HL-60/S4 (cell line): ENCODE results near the gene PAPPA.

ENCODE experiments used
- in situ Hi-C: fragments of 300-500 bp; cut with MboI; formaldehyde crosslinking; loops from 2 replicates; pipeline ENCODE4 v1.14.3; 2022; ENCODE audit warnings: low sequenced_read_pairs

The PAPPA gene

GRCh38 chr9:116212986-116213692, 59.5 kb downstream of the PAPPA start:
- in situ Hi-C loops = no loop called here

GRCh38 chr9:116213693-116214047, 60.1 kb downstream of the PAPPA start:
- in situ Hi-C loops = no loop called here

- in situ Hi-C loops = no loop called here
These were observed 64.8 kb downstream of the PAPPA start for GRCh38 chr9:116218399-116218798.

- in situ Hi-C loops = no loop called here
These were observed 66.1 kb downstream of the PAPPA start for GRCh38 chr9:116219686-116220085.

GRCh38 chr9:116223926-116224325, 70.3 kb downstream of the PAPPA start:
- in situ Hi-C loops = no loop called here

GRCh38 chr9:116230051-116230632, 76.6 kb downstream of the PAPPA start:
- in situ Hi-C loops = no loop called here

- in situ Hi-C loops = no loop called here
These were observed 79.0 kb downstream of the PAPPA start for GRCh38 chr9:116232424-116233159.

GRCh38 chr9:116233160-116233530, 79.6 kb downstream of the PAPPA start:
- in situ Hi-C loops = no loop called here

GRCh38 chr9:116234081-116234480, 80.5 kb downstream of the PAPPA start:
- in situ Hi-C loops = no loop called here

- in situ Hi-C loops = no loop called here
These were observed 83.4 kb downstream of the PAPPA start for GRCh38 chr9:116236979-116237378.

GRCh38 chr9:116237456-116237855, 83.9 kb downstream of the PAPPA start:
- in situ Hi-C loops = no loop called here

GRCh38 chr9:116238225-116238624, 84.6 kb downstream of the PAPPA start:
- in situ Hi-C loops = no loop called here

GRCh38 chr9:116238776-116239340, 85.3 kb downstream of the PAPPA start:
- in situ Hi-C loops = no loop called here

GRCh38 chr9:116243708-116244107, 90.1 kb downstream of the PAPPA start:
- in situ Hi-C loops = no loop called here

- in situ Hi-C loops = no loop called here
These were observed 93.7 kb downstream of the PAPPA start for GRCh38 chr9:116247284-116247683.

- in situ Hi-C loops = no loop called here
These were observed 94.3 kb downstream of the PAPPA start for GRCh38 chr9:116247791-116248374.

GRCh38 chr9:116250891-116251290, 97.3 kb downstream of the PAPPA start:
- in situ Hi-C loops = no loop called here

GRCh38 chr9:116251366-116251765, 97.8 kb downstream of the PAPPA start:
- in situ Hi-C loops = no loop called here

GRCh38 chr9:116260531-116260930, 106.9 kb downstream of the PAPPA start:
- in situ Hi-C loops = no loop called here

GRCh38 chr9:116262448-116262847, 108.9 kb downstream of the PAPPA start:
- in situ Hi-C loops = no loop called here

GRCh38 chr9:116264361-116264760, 110.8 kb downstream of the PAPPA start:
- in situ Hi-C loops = no loop called here

GRCh38 chr9:116267021-116267420, 113.4 kb downstream of the PAPPA start:
- in situ Hi-C loops = no loop called here
